Right lung (tissue), 5 donors: Measurements from ENCODE around the gene CELSR1. TPM values are rescaled to one million over a fixed set of nuclear protein-coding genes. Genes with fewer than 3 reads are reported as not detected.
"Not testable (repeated sequence)": the region's sequence is repeated elsewhere in the genome, so short reads cannot be mapped to it uniquely, and the experiment has no call there.

Experiments used
- DNase-seq, 2 donors: peaks; one replicate each; pipeline ENCODE4 v3.0.0-alpha.2; 2013
- polyA plus RNA-seq, 5 donors: library from polyadenylated mRNA; unstranded; fragments of 120-200 nt; gene quantifications; one replicate each; pipeline versions ENCODE4 v1.2.1 to v1.2.3, GENCODE V29; 2013; ENCODE audit warnings: inconsistent platforms in 1 of 5, low replicate concordance in 1 of 5; ENCODE audit not compliant: insufficient read length in 5 of 5, insufficient read depth in 1 of 5

The CELSR1 gene
- polyA plus RNA-seq, 5 donors: 22.6 to 40.5 (median 26.4) TPM

DNA sequence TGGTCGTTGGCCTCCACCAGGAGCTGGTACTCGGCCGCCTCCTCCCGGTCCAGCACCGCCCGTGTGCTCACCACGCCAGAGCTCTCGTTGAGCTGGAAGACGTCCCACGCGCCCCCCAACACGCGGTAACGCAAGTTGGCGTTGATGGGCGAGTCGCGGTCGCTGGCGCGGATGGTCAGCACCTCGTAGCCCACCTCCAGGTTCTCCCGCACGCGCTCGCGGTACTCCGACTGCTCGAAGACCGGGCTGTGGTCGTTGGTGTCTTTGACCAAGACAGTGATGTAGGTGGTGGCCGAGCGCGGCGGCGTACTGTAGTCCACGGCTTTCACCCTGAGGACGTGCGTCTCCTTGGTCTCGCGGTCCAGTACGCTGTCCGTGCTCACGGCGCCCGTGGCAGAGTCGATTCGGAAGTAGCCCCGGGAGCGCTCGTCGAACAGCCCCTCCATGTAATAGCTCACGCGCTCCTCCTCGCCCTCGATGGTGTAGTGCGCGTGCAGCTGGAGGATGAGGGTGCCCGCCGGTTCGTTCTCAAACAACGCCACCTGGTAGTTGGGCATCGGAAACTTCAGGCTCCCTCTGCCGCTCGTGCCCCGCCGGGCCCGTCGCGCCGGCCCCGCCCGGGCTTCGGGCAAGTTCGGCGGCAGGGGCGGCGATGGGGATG, 1.4 kb downstream of the CELSR1 start:
- DNase-seq: no peak

DNA sequence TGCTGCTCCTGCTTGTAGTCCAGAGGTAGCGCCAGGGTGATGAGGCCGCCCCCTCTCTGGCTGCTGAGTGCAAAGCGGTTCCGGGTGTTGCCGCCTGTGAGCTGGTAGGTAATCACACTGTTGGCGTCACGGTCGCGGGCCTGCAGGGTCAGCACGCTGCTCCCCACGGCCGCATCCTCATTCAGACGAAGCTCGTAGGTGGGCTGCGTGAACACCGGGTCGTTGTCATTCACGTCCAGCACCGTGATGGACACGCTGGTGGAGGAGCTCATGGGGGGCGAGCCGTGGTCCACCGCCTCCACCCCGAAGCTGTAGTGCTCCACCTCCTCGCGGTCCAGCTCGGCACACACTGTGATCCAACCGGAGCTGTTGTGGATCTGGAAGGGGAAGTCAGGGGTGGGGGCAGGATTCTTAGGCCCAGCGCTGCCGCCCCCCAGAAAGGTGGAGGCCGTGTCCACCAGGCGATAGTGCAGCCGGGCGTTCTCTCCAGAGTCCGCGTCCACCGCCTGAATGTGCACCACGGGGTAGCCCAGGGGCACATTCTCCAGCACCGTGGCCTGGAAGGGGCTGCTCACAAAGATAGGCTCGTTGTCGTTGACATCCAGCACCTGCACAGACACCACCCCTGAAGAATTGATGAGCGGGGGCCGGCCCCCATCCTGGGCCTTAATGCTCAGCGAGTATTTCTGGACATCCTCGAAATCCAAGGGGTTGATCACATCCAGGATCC, 2.4 kb downstream of the CELSR1 start:
- no peak for DNase-seq

DNA sequence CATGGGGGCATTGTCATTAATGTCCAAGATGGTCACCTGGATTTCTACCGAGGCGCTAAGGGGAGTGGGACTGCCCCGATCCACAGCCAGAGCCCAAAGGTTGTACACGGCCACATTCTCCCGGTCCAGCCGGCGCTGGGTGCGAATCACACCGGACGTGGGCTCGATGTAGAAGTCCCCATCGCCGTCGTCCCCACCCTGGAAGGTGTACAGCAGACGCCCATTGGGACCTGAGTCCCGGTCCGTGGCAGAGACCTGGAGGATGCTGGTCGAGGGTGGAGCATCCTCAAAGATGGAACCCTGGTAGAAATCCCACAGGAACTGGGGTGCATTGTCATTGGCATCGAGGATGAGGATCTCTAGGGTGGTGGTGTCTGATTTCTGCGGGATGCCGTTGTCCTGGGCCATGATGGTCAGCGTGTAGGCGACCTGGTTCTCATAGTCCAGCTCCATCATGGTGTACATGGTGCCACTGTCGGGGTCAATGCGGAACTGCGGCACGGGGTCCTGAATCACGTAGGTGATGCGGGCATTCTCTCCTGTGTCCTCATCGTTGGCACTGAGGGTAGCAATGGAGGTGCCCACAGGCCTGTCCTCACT, 3.1 kb downstream of the CELSR1 start:
- no peak for DNase-seq

GRCh38 chr22:46533070-46533833, 4.2 kb downstream of the CELSR1 start:
- DNase-seq: no peak

GRCh38 chr22:46532416-46532815, 5.0 kb downstream of the CELSR1 start:
- no peak for DNase-seq

GRCh38 chr22:46531581-46532175, 5.7 kb downstream of the CELSR1 start:
- no peak for DNase-seq

DNA sequence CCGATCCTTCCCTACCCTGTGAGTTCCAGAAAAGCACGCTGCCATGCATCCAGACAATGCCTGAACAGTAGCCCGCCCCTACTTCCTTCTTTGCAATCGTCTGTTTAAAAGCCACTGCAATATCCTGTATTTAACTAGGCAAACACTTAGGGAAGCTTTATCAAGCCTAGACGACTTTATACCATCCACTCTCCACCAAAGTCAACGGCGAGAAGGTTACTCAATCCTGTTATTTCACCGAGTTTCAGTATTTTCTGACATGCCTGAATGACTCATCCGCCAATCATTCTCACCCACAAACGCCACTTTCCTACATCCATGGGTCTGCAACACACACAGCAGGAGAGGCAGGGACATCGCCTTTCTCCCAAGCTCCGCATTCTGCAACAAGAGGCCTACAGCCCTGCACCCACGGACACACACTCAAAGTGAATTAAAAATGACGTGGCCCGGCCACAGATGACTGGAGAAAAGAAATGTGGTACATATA, 9.3 kb downstream of the CELSR1 start:
- no peak for DNase-seq

DNA sequence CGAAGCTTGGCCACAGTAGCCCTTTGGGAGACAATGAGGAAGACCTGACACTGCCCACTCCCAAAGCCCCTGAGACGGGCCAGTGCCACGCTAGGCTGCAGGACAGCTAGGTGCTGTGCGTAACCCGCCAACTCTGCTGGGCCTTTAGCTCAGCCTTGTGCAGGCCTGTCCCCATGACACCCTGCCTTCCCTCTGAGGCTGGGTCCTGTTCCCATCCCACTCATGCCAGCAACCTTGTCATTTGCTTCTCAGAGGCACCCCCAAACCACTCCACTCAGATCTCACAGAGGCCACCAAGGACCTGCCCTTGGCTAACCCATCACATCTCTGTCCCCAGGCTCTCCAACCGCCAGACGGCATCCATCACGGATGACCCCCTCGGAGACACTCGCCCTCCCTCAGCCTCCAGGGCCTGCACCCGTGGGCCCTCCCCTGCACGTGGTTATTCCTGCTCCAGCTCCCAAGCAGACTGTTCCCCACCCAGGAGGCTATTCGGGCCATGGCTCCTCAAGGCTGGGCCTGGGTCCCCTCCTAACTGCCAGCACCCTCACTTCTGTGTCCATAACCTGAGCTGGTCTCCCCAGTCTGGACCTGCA, 11.1 kb downstream of the CELSR1 start:
- no peak for DNase-seq

GRCh38 chr22:46525389-46526243, 11.8 kb downstream of the CELSR1 start:
- no peak for DNase-seq

DNA sequence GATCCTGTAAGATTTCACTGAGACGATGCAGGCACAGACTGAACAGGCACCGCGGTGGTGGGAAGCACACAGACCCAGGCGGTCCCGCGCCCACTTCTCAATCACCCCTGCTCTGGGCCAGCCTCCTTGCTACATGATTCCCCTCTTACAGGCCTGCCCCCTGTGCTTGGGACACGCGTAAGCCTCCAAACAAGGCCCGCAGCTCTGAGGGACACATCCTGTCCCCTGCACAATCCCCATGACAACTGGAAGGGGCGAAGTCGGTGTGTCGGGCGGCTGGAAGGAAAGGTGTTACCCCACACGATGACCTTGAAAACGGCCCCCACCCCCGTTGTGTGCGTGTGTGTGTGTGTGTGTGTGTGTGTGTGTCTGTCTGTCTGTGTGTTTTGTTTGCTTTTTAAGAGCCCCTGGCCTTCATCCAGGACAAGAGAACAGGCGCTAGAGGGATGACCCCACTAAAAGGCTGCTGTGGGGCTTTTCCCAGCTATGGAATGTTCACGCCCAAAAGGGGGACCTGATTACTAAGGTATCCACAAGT, 13.1 kb downstream of the CELSR1 start:
- no peak for DNase-seq

- no peak for DNase-seq
Measured at GRCh38 chr22:46522797-46523196, 14.6 kb downstream of the CELSR1 start.

- DNase-seq: no peak
Measured at GRCh38 chr22:46521994-46522393, 15.4 kb downstream of the CELSR1 start.

DNA sequence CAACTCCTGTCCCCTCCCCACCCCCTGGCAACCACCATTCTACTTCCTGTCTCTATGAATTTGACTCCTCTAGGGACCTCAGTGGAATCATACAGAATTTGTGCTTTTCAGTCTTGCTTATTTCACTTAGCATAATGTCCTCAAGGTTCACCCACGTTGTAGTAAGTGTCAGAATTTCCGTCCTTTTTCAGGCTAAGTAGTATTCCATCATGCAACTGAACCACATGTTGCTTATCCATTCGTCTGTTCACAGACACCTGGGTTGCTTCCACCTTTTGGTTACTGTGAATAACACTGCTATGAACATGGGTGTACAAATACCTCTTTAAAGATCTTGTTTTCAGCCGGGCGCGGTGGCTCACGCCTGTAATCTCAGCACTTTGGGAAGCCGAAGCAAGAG, 16.5 kb downstream of the CELSR1 start:
- no peak for DNase-seq

GRCh38 chr22:46519377-46519776, 18.0 kb downstream of the CELSR1 start:
- no peak for DNase-seq

DNA sequence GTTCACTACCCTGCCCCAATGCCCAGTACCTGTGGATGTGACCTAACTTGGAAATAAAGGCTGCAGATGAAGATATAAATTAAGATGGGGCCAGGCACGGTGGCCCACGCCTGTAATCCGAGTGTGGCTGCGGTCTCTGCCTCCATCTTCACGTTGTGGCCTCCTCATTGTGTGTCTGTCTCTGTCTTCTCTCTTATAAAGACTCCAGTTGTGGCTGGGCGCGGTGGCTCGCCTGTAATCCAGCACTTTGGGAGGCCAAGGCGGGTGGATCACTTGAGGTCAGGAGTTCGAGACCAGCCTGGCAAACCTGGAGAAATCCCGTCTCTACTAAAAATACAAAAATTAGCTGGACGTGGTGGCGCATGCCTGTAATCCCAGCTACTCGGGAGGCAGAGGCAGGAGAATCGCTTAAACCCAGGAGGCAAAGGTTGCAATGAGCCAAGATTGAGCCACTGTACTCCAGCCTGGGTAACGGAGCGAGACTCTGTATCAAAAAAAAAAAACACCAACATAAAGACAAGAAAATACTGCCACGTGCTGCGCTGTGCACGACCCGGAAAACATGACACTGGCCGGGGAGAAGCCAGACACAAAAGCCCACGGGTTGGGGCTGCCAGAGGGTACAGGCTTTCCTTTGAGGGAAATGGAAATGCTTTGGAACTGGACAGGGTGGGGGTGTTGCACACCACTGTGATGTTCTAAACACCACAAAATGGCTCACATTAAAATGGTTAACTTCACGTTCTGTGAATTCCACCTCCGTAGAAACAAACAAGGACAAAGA, 18.7 kb downstream of the CELSR1 start:
- no peak for DNase-seq

GRCh38 chr22:46518038-46518437, 19.4 kb downstream of the CELSR1 start:
- DNase-seq: no peak

GRCh38 chr22:46517255-46517761, 20.1 kb downstream of the CELSR1 start:
- DNase-seq: no peak

GRCh38 chr22:46516638-46517037, 20.8 kb downstream of the CELSR1 start:
- DNase-seq: no peak

DNA sequence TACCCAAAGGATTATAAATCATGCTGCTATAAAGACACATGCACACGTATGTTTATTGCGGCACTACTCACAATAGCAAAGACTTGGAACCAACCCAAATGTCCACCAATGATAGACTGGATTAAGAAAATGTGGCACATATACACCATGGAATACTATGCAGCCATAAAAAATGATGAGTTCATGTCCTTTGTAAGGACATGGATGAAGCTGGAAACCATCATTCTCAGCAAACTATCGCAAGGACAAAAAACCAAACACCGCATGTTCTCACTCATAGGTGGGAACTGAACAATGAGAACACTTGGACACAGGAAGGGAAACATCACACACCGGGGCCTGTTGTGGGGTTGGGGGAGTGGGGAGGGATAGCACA, 21.3 kb downstream of the CELSR1 start:
- DNase-seq: not testable (repeated sequence)
